Liver (tissue), 9 donors: Measurements from ENCODE around the gene KLC4. TPM values are rescaled to one million over a fixed set of nuclear protein-coding genes. Genes with fewer than 3 reads are reported as not detected.

Experiments
- DNase-seq: peaks from one replicate; pipeline ENCODE4 v3.0.0-alpha.2; 2017; ENCODE audit warnings: low spot score
- H3K27ac ChIP-seq, 2 donors: one replicate each; pipeline ENCODE4 v1.7.0; 2013; ENCODE audit warnings: inconsistent platforms in 2 of 2, low read length in 2 of 2, control low read depth in 1 of 2, low read depth in 1 of 2, mild to moderate bottlenecking in 1 of 2
- H3K27me3 ChIP-seq, 4 donors: one replicate each; pipeline versions ENCODE4 v1.6.1 to v1.7.0; 2013; ENCODE audit warnings: low read length in 3 of 4, inconsistent platforms in 1 of 4, mild to moderate bottlenecking in 1 of 4, moderate library complexity in 1 of 4; ENCODE audit not compliant: control insufficient read depth in 4 of 4, insufficient read depth in 4 of 4
- H3K36me3 ChIP-seq, 4 donors: one replicate each; pipeline versions ENCODE4 v1.6.1 to v1.7.0; 2013; ENCODE audit warnings: low read length in 3 of 4, mild to moderate bottlenecking in 3 of 4, low read depth in 1 of 4, moderate library complexity in 1 of 4; ENCODE audit not compliant: control insufficient read depth in 4 of 4, insufficient read depth in 3 of 4
- H3K4me1 ChIP-seq, 4 donors: one replicate each; pipeline versions ENCODE4 v1.6.1 to v1.7.0; 2013; ENCODE audit warnings: low read length in 3 of 4, mild to moderate bottlenecking in 3 of 4, moderate library complexity in 1 of 4; ENCODE audit not compliant: control insufficient read depth in 4 of 4, insufficient read depth in 4 of 4
- H3K4me3 ChIP-seq, 3 donors: one replicate each; pipeline versions ENCODE4 v1.6.1 to v1.7.0; 2013; ENCODE audit warnings: low read length in 3 of 3, control low read depth in 1 of 3, low read depth in 1 of 3, mild to moderate bottlenecking in 1 of 3
- H3K9ac ChIP-seq, 2 donors: one replicate each; pipeline ENCODE4 v1.7.0; 2013; ENCODE audit warnings: low read length in 2 of 2, mild to moderate bottlenecking in 2 of 2, moderate library complexity in 2 of 2, control low read depth in 1 of 2, low read depth in 1 of 2
- H3K9me3 ChIP-seq, 4 donors: one replicate each; pipeline versions ENCODE4 v1.6.1 to v1.7.0; 2013; ENCODE audit warnings: low read length in 3 of 4; ENCODE audit not compliant: control insufficient read depth in 4 of 4
- ATF3 ChIP-seq: IDR thresholded peaks from 2 replicates; pipeline ENCODE4 v1.6.1; 2016; ENCODE audit warnings: antibody characterized with exemption
- CTCF ChIP-seq: fragments of 150-350 bp; IDR thresholded peaks from 2 replicates; pipeline ENCODE4 v1.5.1; 2017; ENCODE audit warnings: improper control_type of control experiment, low read depth, low read length; ENCODE audit not compliant: missing input control
- EGR1 ChIP-seq, 2 donors: IDR thresholded peaks; 2 replicates each; pipeline ENCODE4 v1.6.1; 2016 to 2018; ENCODE audit warnings: antibody characterized with exemption in 2 of 2, low read depth in 2 of 2
- FOXA1 ChIP-seq: IDR thresholded peaks from 2 replicates; pipeline ENCODE4 v1.6.1; 2016; ENCODE audit warnings: antibody characterized with exemption
- FOXA2 ChIP-seq: IDR thresholded peaks from 2 replicates; pipeline ENCODE4 v1.6.1; 2016; ENCODE audit warnings: antibody characterized with exemption
- GABPA ChIP-seq, 2 donors: IDR thresholded peaks in 1 of 2; conservative IDR thresholded peaks in 1 of 2; 2 replicates each; pipeline ENCODE4 v1.6.1; 2016; ENCODE audit warnings: antibody characterized with exemption in 2 of 2, mild to moderate bottlenecking in 1 of 2, moderate library complexity in 1 of 2
- HNF4A ChIP-seq, 2 donors: conservative IDR thresholded peaks; 2 replicates each; pipeline ENCODE4 v1.6.1; 2016; ENCODE audit warnings: antibody characterized with exemption in 2 of 2, mild to moderate bottlenecking in 2 of 2
- HNF4G ChIP-seq: IDR thresholded peaks from 2 replicates; pipeline ENCODE4 v1.6.1; 2016; ENCODE audit warnings: antibody characterized with exemption
- JUND ChIP-seq, 2 donors: IDR thresholded peaks; 2 replicates each; pipeline ENCODE4 v1.6.1; 2016; ENCODE audit warnings: antibody characterized with exemption in 2 of 2
- MAX ChIP-seq: IDR thresholded peaks from 2 replicates; pipeline ENCODE4 v1.6.1; 2016; ENCODE audit warnings: antibody characterized with exemption
- NR2F2 ChIP-seq: IDR thresholded peaks from 2 replicates; pipeline ENCODE4 v1.6.1; 2016; ENCODE audit warnings: antibody characterized with exemption
- RAD21 ChIP-seq, 2 donors: IDR thresholded peaks; 2 replicates each; pipeline ENCODE4 v1.6.1; 2016; ENCODE audit warnings: antibody characterized with exemption in 2 of 2, mild to moderate bottlenecking in 2 of 2
- REST ChIP-seq: IDR thresholded peaks from 2 replicates; pipeline ENCODE4 v1.6.1; 2016; ENCODE audit warnings: antibody characterized with exemption, mild to moderate bottlenecking
- RXRA ChIP-seq, 2 donors: IDR thresholded peaks; 2 replicates each; pipeline ENCODE4 v1.6.1; 2017 to 2018; ENCODE audit warnings: antibody characterized with exemption in 2 of 2, mild to moderate bottlenecking in 1 of 2
- SP1 ChIP-seq: IDR thresholded peaks from 2 replicates; pipeline ENCODE4 v1.6.1; 2018; ENCODE audit warnings: antibody characterized with exemption, mild to moderate bottlenecking
- TAF1 ChIP-seq: conservative IDR thresholded peaks from 2 replicates; pipeline ENCODE4 v1.6.1; 2016; ENCODE audit warnings: antibody characterized with exemption, mild to moderate bottlenecking
- YY1 ChIP-seq: IDR thresholded peaks from 2 replicates; pipeline ENCODE4 v1.6.1; 2016; ENCODE audit warnings: antibody characterized with exemption, mild to moderate bottlenecking
- ZBTB33 ChIP-seq: IDR thresholded peaks from 2 replicates; pipeline ENCODE4 v1.6.1; 2016; ENCODE audit warnings: antibody characterized with exemption
- WGBS: extraction: QIAGEN DNeasy Blood & Tissue Kit; methylation state at CpG from one replicate; pipeline ENCODE4 v1.1.7; 2013; 5-methylcytosine and 5-hydroxymethylcytosine counted together
- polyA plus RNA-seq, 2 donors: library from polyadenylated mRNA; stranded (reverse) in 1 of 2; unstranded in 1 of 2; fragments of 200-250 nt in 1 of 2; fragments of >200 nt in 1 of 2; fragmentation: Nextera tagmentation in 1 of 2; extraction: Ambion mirVana in 1 of 2; gene quantifications; one replicate each; pipeline versions ENCODE4 v1.2.1 to v1.2.3, GENCODE V29; 2013 to 2015
- total RNA-seq, 2 donors: library from RNA; depleted of rRNA; stranded (reverse); fragments of >200 nt; gene quantifications; one replicate each; pipeline ENCODE4 v1.2.3, GENCODE V29; 2014
- donor health status: healthy.
- donor health status: healthy.
- donor health status: healthy.
- donor health status: healthy.
- donor health status: healthy.

KLC4 gene
- total and polyA plus RNA-seq, 4 donors: 33.2 to 97.0 (median 45.9) TPM

- 7% methylated on average over 25 of the region's 25 CpGs for WGBS
- Histone ChIP-seq H3K27me3 (no peaks in the 10 kb centered on the region), H3K9ac (peak overlapping the region; percentile 36 to 42), H3K9me3 (no peaks in the 10 kb centered on the region), H3K27ac (peak overlapping the region in 1 of 2 donors; percentile 55), H3K36me3 (peaks cover 2 to 48% (median 25%) of the 10 kb centered on the region in 4 donors), H3K4me1 (peaks cover 3 to 36% (median 23%) of the 10 kb centered on the region in 4 donors), H3K4me3 (peak overlapping the region; percentile 38 to 70 (median 60))
- no peak for TF ChIP-seq ATF3
- TF ChIP-seq SP1: no peak
- TF ChIP-seq MAX: no peak
- TF ChIP-seq RAD21 (IDR thresholded peaks at IDR 0.05): no peak
- no peak for TF ChIP-seq EGR1 (IDR thresholded peaks at IDR 0.05; ENCODE audit: low read depth in 2 of 2)
- no peak for TF ChIP-seq HNF4G
- TF ChIP-seq CTCF: no peak
- no peak for TF ChIP-seq REST
- TF ChIP-seq JUND (IDR thresholded peaks at IDR 0.05): no peak
- TF ChIP-seq HNF4A (conservative IDR thresholded peaks at IDR 0.05): no peak
- no peak for TF ChIP-seq RXRA (IDR thresholded peaks at IDR 0.05)
- no peak for TF ChIP-seq ZBTB33
- no peak for TF ChIP-seq NR2F2
- TF ChIP-seq FOXA1: no peak
- TF ChIP-seq YY1: no peak
- TF ChIP-seq GABPA (IDR thresholded peaks at IDR 0.05 in 1 of 2, conservative IDR thresholded peaks at IDR 0.05 in 1 of 2): no peak
- no peak for TF ChIP-seq TAF1
- TF ChIP-seq FOXA2: no peak
- no peak for DNase-seq
Observed at GRCh38 chr6:43013097-43013842, 46.2 kb upstream of the KLC4 start.
